HCT116 (cell line): ENCODE results near the gene TPO.
A peak's percentile ranks its signal among the peaks of the same experiment; 100 is the strongest.

Experiments
- CTCF ChIP-seq, 3 experiments: fragments of 200-600 bp in 1 of 3; sonication (generic) in 1 of 3; IDR thresholded peaks in 2 of 3; conservative IDR thresholded peaks in 1 of 3; 2 replicates each; pipeline ENCODE4 v1.5.1; 2012 to 2017; ENCODE audit warnings: low read depth in 2 of 3, low read length in 2 of 3, antibody characterized with exemption in 1 of 3, borderline replicate concordance in 1 of 3, control low read depth in 1 of 3, mild to moderate bottlenecking in 1 of 3, mixed read lengths in 1 of 3, mixed run types in 1 of 3, moderate library complexity in 1 of 3; ENCODE audit not compliant: insufficient read depth in 1 of 3
- EZH2 ChIP-seq: fragments of 200-600 bp; sonication (generic); IDR thresholded peaks from 2 replicates; pipeline ENCODE4 v1.6.1; 2017; ENCODE audit warnings: antibody characterized with exemption, mixed run types
- FOSL1 ChIP-seq: IDR thresholded peaks from 2 replicates; pipeline ENCODE4 v1.6.1; 2012; ENCODE audit warnings: low read depth
- MAX ChIP-seq: IDR thresholded peaks from 2 replicates; pipeline ENCODE4 v1.6.1; 2012
- POLR2A ChIP-seq: IDR thresholded peaks from 2 replicates; pipeline ENCODE4 v1.7.0; 2011; ENCODE audit warnings: borderline replicate concordance; ENCODE audit not compliant: insufficient read depth, insufficient read length; ENCODE audit errors: extremely low read depth
- POLR2AphosphoS5 ChIP-seq: IDR thresholded peaks from 2 replicates; pipeline ENCODE4 v1.6.1; 2011; ENCODE audit warnings: mild to moderate bottlenecking, low read depth, low read length, moderate library complexity
- RAD21 ChIP-seq: IDR thresholded peaks from 2 replicates; pipeline ENCODE4 v1.6.1; 2012; ENCODE audit warnings: low read depth, mild to moderate bottlenecking
- SRF ChIP-seq: IDR thresholded peaks from 2 replicates; pipeline ENCODE4 v1.6.1; 2012; ENCODE audit warnings: low read depth
- ZBTB33 ChIP-seq: IDR thresholded peaks from 2 replicates; pipeline ENCODE4 v1.6.1; 2011; ENCODE audit warnings: mild to moderate bottlenecking, low read length, moderate library complexity; ENCODE audit not compliant: insufficient replicate concordance; ENCODE audit errors: extremely low read depth
- ZFX ChIP-seq: fragments of 450-650 bp; IDR thresholded peaks from 2 replicates; pipeline ENCODE4 v1.6.1; 2017
- ZNF274 ChIP-seq: fragments of 200-500 bp; sonication (Bioruptor generic); IDR thresholded peaks from 2 replicates; pipeline ENCODE4 v1.6.1; 2014; ENCODE audit warnings: mild to moderate bottlenecking, low read depth, low read length, inconsistent platforms

- no peak for TF ChIP-seq ZNF274
- no peak for TF ChIP-seq CTCF (IDR thresholded peaks at IDR 0.05 in 2 of 3, conservative IDR thresholded peaks at IDR 0.05 in 1 of 3; ENCODE audit: borderline replicate concordance in 1 of 3, insufficient read depth in 1 of 3, low read depth in 2 of 3, low read length in 2 of 3)
- TF ChIP-seq RAD21 = no peak
- no peak for TF ChIP-seq FOSL1
- TF ChIP-seq POLR2AphosphoS5 = no peak
- TF ChIP-seq POLR2A = no peak
- TF ChIP-seq ZBTB33 = no peak
- TF ChIP-seq SRF = no peak
- TF ChIP-seq EZH2 = no peak
- peak; percentile 35; the same call in 1 of the 2 replicates for TF ChIP-seq MAX
- TF ChIP-seq ZFX = no peak
Observed at GRCh38 chr2:1553671-1554295, 140.5 kb downstream of the TPO start.
